ENCODE results near the gene IL22RA1.

Gene IL22RA1

DNA sequence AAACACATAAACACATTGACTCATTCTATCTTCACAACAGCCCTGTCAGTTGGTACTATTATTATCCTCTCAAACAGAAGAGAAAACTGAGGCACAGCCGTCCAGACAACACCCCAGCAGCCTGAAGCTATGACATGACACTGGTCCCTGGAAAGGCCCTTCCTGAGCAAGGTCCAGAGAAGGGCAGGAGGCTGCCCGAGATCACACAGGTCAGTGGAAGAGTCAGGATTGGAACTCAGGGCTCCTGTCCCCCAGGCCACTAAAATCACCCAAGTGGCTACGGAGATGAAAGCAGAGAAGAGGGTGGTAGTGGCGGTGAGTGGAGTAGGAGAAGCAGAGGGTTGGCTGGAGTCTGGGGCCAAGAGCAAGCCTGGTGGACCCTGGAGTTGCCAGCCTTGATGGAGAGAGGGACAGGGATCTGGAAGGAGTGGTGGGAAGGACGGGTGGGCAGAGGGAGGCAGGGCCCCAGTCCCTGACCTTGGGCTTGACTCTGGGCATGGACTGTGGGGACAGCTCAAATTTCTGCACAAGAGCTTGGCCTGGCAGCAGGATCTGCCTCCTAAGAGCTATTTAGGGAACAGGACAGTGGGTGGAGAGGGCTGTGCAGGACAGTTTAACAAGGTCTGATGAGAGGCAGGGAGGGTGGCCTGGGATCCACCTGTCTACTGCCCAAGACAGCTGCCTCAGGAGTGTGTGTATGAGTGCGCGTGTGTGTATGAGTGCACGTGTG is 46.8 kb downstream of the IL22RA1 start:
- Histone ChIP-seq H3K9ac (ENCODE audit: low read length in 2 of 2) (no peak overlapping the region), H3K4me1 (ENCODE audit: control insufficient read depth, insufficient read depth, low read length) (no peaks in the 10 kb centered on the region), H3K36me3 (ENCODE audit: control insufficient read depth in 2 of 2, insufficient read depth in 2 of 2, low read length in 2 of 2) (no peaks in the 10 kb centered on the region), H3K9me3 (ENCODE audit: control insufficient read depth in 2 of 2, low read length in 2 of 2) (no peaks in the 10 kb centered on the region), H3K4me3 (ENCODE audit: low read length in 2 of 2) (no peak overlapping the region), H3K27me3 (ENCODE audit: control insufficient read depth in 1 of 2, insufficient read depth in 2 of 2, low read length in 2 of 2) (peaks cover 0 to 4% of the 10 kb centered on the region in 2 donors), H3K27ac (ENCODE audit: low read length) (no peak overlapping the region)

DNA sequence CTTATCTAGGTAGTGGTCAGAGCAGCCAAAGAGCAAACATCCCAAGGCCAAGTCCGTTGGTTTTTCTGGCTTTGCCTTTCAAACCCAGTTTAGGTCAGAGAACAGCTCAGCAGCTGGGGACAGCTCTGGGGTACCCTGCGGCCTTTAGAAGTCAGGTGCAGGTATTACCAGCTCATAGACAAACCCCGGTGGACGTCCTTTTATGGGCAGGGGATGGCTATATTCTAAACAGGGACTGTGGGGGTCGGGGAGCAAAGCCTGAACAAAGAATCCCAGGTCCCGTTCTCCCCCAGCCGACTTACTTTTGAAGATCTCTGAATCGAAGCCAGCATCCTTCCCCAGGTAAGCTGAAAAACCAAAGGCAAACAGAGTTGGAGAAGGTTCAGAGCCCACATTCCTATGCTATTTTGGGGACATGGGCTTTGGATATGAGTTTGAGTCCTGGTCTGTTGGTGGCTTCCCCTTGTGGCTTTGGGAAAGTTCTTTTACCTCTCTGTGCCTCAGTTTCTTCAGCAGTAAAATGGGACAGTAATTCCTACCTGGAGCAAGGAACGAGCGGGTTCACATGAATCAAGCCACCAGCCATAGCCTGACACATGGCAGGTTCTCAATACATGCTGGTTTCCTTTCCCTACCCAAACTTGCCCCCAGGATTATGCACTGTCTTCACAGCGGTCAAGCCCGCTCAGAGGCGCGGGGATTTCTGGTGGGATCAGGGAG is 47.6 kb downstream of the IL22RA1 start:
- Histone ChIP-seq H3K27ac (ENCODE audit: low read length) (no peak overlapping the region), H3K27me3 (ENCODE audit: control insufficient read depth in 1 of 2, insufficient read depth in 2 of 2, low read length in 2 of 2) (peaks cover 0 to 4% of the 10 kb centered on the region in 2 donors), H3K9me3 (ENCODE audit: control insufficient read depth in 2 of 2, low read length in 2 of 2) (no peaks in the 10 kb centered on the region), H3K36me3 (ENCODE audit: control insufficient read depth in 2 of 2, insufficient read depth in 2 of 2, low read length in 2 of 2) (no peaks in the 10 kb centered on the region), H3K9ac (ENCODE audit: low read length in 2 of 2) (no peak overlapping the region), H3K4me3 (ENCODE audit: low read length in 2 of 2) (no peak overlapping the region), H3K4me1 (ENCODE audit: control insufficient read depth, insufficient read depth, low read length) (no peaks in the 10 kb centered on the region)

GRCh38 chr1:24094554-24094953 is 48.4 kb downstream of the IL22RA1 start:
- no peaks in the 10 kb centered on the region for H3K9me3 ChIP-seq (ENCODE audit: control insufficient read depth in 2 of 2, low read length in 2 of 2)
- no peak overlapping the region for H3K27ac ChIP-seq (ENCODE audit: low read length)
- H3K36me3 ChIP-seq (ENCODE audit: control insufficient read depth in 2 of 2, insufficient read depth in 2 of 2, low read length in 2 of 2) = no peaks in the 10 kb centered on the region
- H3K9ac ChIP-seq (ENCODE audit: low read length in 2 of 2) = no peak overlapping the region
- H3K4me3 ChIP-seq (ENCODE audit: low read length in 2 of 2) = no peak overlapping the region
- peaks cover 0 to 4% of the 10 kb centered on the region in 2 donors for H3K27me3 ChIP-seq (ENCODE audit: control insufficient read depth in 1 of 2, insufficient read depth in 2 of 2, low read length in 2 of 2)
- no peaks in the 10 kb centered on the region for H3K4me1 ChIP-seq (ENCODE audit: control insufficient read depth, insufficient read depth, low read length)

DNA sequence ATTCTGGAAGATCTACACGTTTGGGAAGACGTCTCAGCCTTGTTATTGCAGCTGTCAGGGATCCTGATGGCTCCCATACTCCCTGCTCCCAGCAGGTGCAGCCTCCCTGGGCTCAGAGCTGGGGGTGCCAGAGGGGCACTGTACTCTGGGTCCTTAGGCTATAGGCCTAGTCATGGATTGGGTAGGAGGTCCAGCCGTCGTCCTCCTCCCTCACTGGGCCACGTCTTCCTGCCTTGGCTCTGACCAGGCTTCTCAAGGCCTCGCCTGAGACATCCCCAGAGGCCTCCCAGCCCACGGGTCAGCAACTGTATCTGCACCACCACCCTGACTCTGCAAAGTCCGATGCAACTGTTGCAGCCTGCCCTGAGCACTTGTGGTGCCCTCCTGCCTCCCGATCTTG is 49.2 kb downstream of the IL22RA1 start:
- H3K27me3 ChIP-seq (ENCODE audit: control insufficient read depth in 1 of 2, insufficient read depth in 2 of 2, low read length in 2 of 2) = peaks cover 0 to 4% of the 10 kb centered on the region in 2 donors
- no peak overlapping the region for H3K9ac ChIP-seq (ENCODE audit: low read length in 2 of 2)
- no peaks in the 10 kb centered on the region for H3K9me3 ChIP-seq (ENCODE audit: control insufficient read depth in 2 of 2, low read length in 2 of 2)
- H3K4me1 ChIP-seq (ENCODE audit: control insufficient read depth, insufficient read depth, low read length) = no peaks in the 10 kb centered on the region
- H3K27ac ChIP-seq (ENCODE audit: low read length) = no peak overlapping the region
- H3K36me3 ChIP-seq (ENCODE audit: control insufficient read depth in 2 of 2, insufficient read depth in 2 of 2, low read length in 2 of 2) = no peaks in the 10 kb centered on the region
- no peak overlapping the region for H3K4me3 ChIP-seq (ENCODE audit: low read length in 2 of 2)

DNA sequence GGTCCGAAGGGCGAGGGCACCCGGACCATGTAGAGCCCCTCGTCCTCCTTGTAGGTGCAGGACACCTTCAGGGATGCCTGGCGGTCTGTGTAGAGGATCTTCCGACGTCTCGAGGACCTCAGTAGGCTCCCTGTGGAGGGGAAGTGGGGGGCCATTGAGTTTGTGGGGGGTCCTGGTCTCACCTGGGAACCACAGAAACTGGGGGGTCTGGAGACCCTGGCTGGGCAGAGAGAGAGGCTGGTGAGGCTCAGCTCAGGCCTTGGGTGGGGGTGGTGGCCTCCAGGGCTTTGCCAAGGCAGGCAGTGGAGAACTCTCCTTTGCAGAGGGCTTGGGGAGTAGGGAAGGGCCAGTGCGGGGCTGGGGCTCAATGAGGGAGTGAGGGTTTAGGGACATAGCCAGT is 50.0 kb downstream of the IL22RA1 start:
- H3K27me3 ChIP-seq (ENCODE audit: control insufficient read depth in 1 of 2, insufficient read depth in 2 of 2, low read length in 2 of 2) = peaks cover 0 to 4% of the 10 kb centered on the region in 2 donors
- H3K4me3 ChIP-seq (ENCODE audit: low read length in 2 of 2) = no peak overlapping the region
- H3K4me1 ChIP-seq (ENCODE audit: control insufficient read depth, insufficient read depth, low read length) = no peaks in the 10 kb centered on the region
- no peak overlapping the region for H3K9ac ChIP-seq (ENCODE audit: low read length in 2 of 2)
- no peaks in the 10 kb centered on the region for H3K36me3 ChIP-seq (ENCODE audit: control insufficient read depth in 2 of 2, insufficient read depth in 2 of 2, low read length in 2 of 2)
- no peaks in the 10 kb centered on the region for H3K9me3 ChIP-seq (ENCODE audit: control insufficient read depth in 2 of 2, low read length in 2 of 2)
- no peak overlapping the region for H3K27ac ChIP-seq (ENCODE audit: low read length)

DNA sequence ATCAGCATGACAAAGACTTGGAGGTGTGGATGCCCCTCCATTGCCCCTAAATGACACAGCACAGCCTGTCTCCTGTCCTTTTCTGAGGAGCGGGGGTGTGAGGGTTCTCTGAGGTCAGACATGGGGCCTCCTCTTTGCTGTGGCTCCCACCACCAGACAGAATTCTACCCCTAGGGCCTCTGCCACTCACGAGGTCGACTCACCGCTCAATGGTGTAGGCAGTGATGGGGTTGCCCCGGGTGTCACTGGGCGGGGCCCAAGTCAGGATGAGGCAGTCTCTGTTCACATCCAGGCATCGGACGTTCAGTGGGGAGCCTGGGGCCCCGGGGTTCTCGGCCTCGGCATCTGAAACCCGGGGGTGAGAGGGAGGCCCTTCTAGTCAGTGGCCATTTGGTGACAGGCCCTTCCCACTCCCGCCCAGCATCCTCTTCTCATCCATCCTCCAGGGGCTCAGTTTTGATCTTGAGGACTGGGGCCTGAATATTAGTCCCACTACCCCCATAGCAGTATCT is 50.9 kb downstream of the IL22RA1 start:
- Histone ChIP-seq H3K4me1 (ENCODE audit: control insufficient read depth, insufficient read depth, low read length) (no peaks in the 10 kb centered on the region), H3K36me3 (ENCODE audit: control insufficient read depth in 2 of 2, insufficient read depth in 2 of 2, low read length in 2 of 2) (no peaks in the 10 kb centered on the region), H3K27me3 (ENCODE audit: control insufficient read depth in 1 of 2, insufficient read depth in 2 of 2, low read length in 2 of 2) (peaks cover 0 to 4% of the 10 kb centered on the region in 2 donors), H3K27ac (ENCODE audit: low read length) (no peak overlapping the region), H3K9me3 (ENCODE audit: control insufficient read depth in 2 of 2, low read length in 2 of 2) (no peaks in the 10 kb centered on the region), H3K4me3 (ENCODE audit: low read length in 2 of 2) (no peak overlapping the region), H3K9ac (ENCODE audit: low read length in 2 of 2) (no peak overlapping the region)

GRCh38 chr1:24090736-24091135 is 52.2 kb downstream of the IL22RA1 start:
- Histone ChIP-seq H3K27ac (ENCODE audit: low read length) (no peak overlapping the region), H3K9ac (ENCODE audit: low read length in 2 of 2) (no peak overlapping the region), H3K4me3 (ENCODE audit: low read length in 2 of 2) (no peak overlapping the region), H3K36me3 (ENCODE audit: control insufficient read depth in 2 of 2, insufficient read depth in 2 of 2, low read length in 2 of 2) (no peaks in the 10 kb centered on the region), H3K4me1 (ENCODE audit: control insufficient read depth, insufficient read depth, low read length) (no peaks in the 10 kb centered on the region), H3K27me3 (ENCODE audit: control insufficient read depth in 1 of 2, insufficient read depth in 2 of 2, low read length in 2 of 2) (peaks cover 0 to 4% of the 10 kb centered on the region in 2 donors), H3K9me3 (ENCODE audit: control insufficient read depth in 2 of 2, low read length in 2 of 2) (no peaks in the 10 kb centered on the region)

- no peak overlapping the region for H3K27ac ChIP-seq (ENCODE audit: low read length)
- H3K4me1 ChIP-seq (ENCODE audit: control insufficient read depth, insufficient read depth, low read length) = no peaks in the 10 kb centered on the region
- no peak overlapping the region for H3K4me3 ChIP-seq (ENCODE audit: low read length in 2 of 2)
- no peaks in the 10 kb centered on the region for H3K9me3 ChIP-seq (ENCODE audit: control insufficient read depth in 2 of 2, low read length in 2 of 2)
- no peak overlapping the region for H3K9ac ChIP-seq (ENCODE audit: low read length in 2 of 2)
- no peaks in the 10 kb centered on the region for H3K36me3 ChIP-seq (ENCODE audit: control insufficient read depth in 2 of 2, insufficient read depth in 2 of 2, low read length in 2 of 2)
- peaks cover 0 to 2% of the 10 kb centered on the region in 2 donors for H3K27me3 ChIP-seq (ENCODE audit: control insufficient read depth in 1 of 2, insufficient read depth in 2 of 2, low read length in 2 of 2)
Observed at GRCh38 chr1:24089743-24090555, 53.0 kb downstream of the IL22RA1 start.

DNA sequence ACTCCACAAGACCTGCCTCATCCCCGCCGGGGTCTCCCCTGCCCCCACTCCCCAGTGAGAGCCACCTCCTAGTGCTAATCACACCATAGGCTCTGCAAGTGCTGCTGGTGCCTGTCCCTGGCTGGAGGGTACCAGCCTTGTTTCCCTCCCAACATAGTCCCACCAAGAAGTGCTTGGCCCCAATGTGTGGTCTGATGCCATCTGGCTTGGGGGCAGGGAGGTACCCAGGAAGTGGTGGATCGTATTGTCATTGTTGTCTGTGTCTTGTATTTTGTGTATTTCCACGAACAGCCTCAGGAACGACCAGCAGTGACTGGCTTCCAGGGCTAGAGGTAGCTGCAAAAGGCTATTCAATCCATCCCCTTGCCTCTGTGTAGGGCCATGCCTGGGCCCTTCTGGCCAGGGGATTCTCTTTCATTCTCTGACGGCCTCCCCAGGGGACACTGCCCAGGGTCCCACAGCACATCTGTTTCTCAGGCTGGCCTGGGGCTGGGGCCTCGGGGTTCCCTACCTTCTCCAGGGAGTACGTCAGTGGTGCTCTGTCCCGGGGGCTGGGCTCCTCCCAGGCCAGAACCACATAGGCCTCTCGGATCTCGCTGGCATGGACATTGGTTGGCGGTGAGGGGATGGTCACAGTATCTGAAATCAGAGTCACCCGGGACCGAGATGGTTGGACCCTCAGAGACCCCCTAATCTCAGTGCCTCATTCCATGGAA is 53.8 kb downstream of the IL22RA1 start:
- Histone ChIP-seq H3K27me3 (ENCODE audit: control insufficient read depth in 1 of 2, insufficient read depth in 2 of 2, low read length in 2 of 2) (no peaks in the 10 kb centered on the region), H3K36me3 (ENCODE audit: control insufficient read depth in 2 of 2, insufficient read depth in 2 of 2, low read length in 2 of 2) (no peaks in the 10 kb centered on the region), H3K27ac (ENCODE audit: low read length) (no peak overlapping the region), H3K4me1 (ENCODE audit: control insufficient read depth, insufficient read depth, low read length) (no peaks in the 10 kb centered on the region), H3K4me3 (ENCODE audit: low read length in 2 of 2) (no peak overlapping the region), H3K9ac (ENCODE audit: low read length in 2 of 2) (no peak overlapping the region), H3K9me3 (ENCODE audit: control insufficient read depth in 2 of 2, low read length in 2 of 2) (no peaks in the 10 kb centered on the region)

DNA sequence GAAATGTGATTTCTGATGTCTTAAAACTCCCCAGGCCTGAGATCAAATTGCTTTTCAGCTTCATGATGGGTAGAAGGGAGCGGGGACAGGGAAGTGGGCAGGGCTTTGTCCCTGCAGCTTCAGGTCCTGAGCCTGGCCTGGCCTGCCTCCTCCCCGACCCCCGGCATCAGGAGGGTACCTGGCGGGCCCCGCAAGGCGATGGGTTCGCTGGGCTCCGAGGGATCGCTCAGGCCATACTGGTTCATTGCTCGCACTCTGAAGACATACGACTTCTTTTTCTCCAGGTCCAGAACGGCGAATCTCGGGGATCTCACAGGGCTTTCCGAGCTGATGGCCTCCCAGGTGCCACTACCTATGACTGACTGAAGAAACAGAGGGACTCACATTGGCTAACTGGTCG is 56.5 kb downstream of the IL22RA1 start:
- Histone ChIP-seq H3K4me1 (ENCODE audit: control insufficient read depth, insufficient read depth, low read length) (no peaks in the 10 kb centered on the region), H3K27me3 (ENCODE audit: control insufficient read depth in 1 of 2, insufficient read depth in 2 of 2, low read length in 2 of 2) (no peaks in the 10 kb centered on the region), H3K36me3 (ENCODE audit: control insufficient read depth in 2 of 2, insufficient read depth in 2 of 2, low read length in 2 of 2) (no peaks in the 10 kb centered on the region), H3K9ac (ENCODE audit: low read length in 2 of 2) (no peak overlapping the region), H3K27ac (ENCODE audit: low read length) (no peak overlapping the region), H3K9me3 (ENCODE audit: control insufficient read depth in 2 of 2, low read length in 2 of 2) (no peaks in the 10 kb centered on the region), H3K4me3 (ENCODE audit: low read length in 2 of 2) (no peak overlapping the region)

Data from stomach smooth muscle (tissue), 2 donors.